H1 (cell line): ENCODE measurements around the gene GPC3. TPM values are rescaled to one million over a fixed set of nuclear protein-coding genes. Genes with fewer than 3 reads are reported as not detected.

Experiments
- CTCF ChIA-PET: fragments of 300-600 bp; sonication (Branson Sonifier 250); formaldehyde crosslinking; loops from one replicate; lab custom pipeline; 2021; ENCODE audit not compliant: partially characterized antibody; lab: Charles Lee
- POLR2A ChIA-PET: fragments of 300-600 bp; sonication (Branson Sonifier 250); formaldehyde crosslinking; loops from one replicate; lab custom pipeline; 2021; ENCODE audit warnings: inconsistent platforms; ENCODE audit not compliant: partially characterized antibody; lab: Charles Lee
- DNase-seq, 2 experiments: peaks; one replicate each; pipeline versions ENCODE4 v3.0.0 to v3.0.0-alpha.2; 2010 to 2022; ENCODE audit warnings: low spot score in 2 of 2, low read depth in 1 of 2, mixed read lengths in 1 of 2
- FAIRE-seq: peaks from 2 replicates; lab custom pipeline; 2011; peaks lifted over from hg19 to GRCh38; lab: Jason Lieb, UNC
- H2AFZ ChIP-seq: 2 replicates; pipeline ENCODE4 v1.8.1; 2012; ENCODE audit warnings: low read length, inconsistent platforms
- H2AK5ac ChIP-seq: 2 replicates; pipeline ENCODE4 v1.6.1; 2013; ENCODE audit warnings: low read depth, low read length
- H2BK120ac ChIP-seq: replicated peaks from 2 replicates; pipeline ENCODE3; 2013; ENCODE audit warnings: low read depth, low read length, inconsistent platforms
- H2BK12ac ChIP-seq: 2 replicates; pipeline ENCODE4 v1.6.1; 2013; ENCODE audit warnings: low read depth, low read length
- H2BK15ac ChIP-seq: 2 replicates; pipeline ENCODE4 v1.6.1; 2013; ENCODE audit warnings: low read length
- H2BK20ac ChIP-seq: 2 replicates; pipeline ENCODE4 v1.6.1; 2013; ENCODE audit warnings: low read length
- H2BK5ac ChIP-seq: 2 replicates; pipeline ENCODE4 v1.6.1; 2013; ENCODE audit warnings: low read depth, low read length
- H3K14ac ChIP-seq: 2 replicates; pipeline ENCODE4 v1.6.1; 2013; ENCODE audit warnings: inconsistent platforms; ENCODE audit not compliant: insufficient read length
- H3K18ac ChIP-seq: 2 replicates; pipeline ENCODE4 v1.6.1; 2013; ENCODE audit warnings: low read length; ENCODE audit errors: extremely low read depth
- H3K23ac ChIP-seq: 2 replicates; pipeline ENCODE4 v1.6.1; 2013; ENCODE audit warnings: inconsistent platforms; ENCODE audit not compliant: insufficient read length
- H3K23me2 ChIP-seq: 2 replicates; pipeline ENCODE4 v1.6.1; 2013; ENCODE audit warnings: low read depth, low read length
- H3K27ac ChIP-seq: 2 replicates; pipeline ENCODE4 v1.6.1; 2011; ENCODE audit warnings: low read depth, low read length, inconsistent platforms
- H3K27me3 ChIP-seq, 4 experiments: replicated peaks in 1 of 4; 1 replicate in 1 of 4; 2 replicates in 3 of 4; pipeline versions ENCODE4 v1.6.1 to v1.8.1; 2011 to 2013; ENCODE audit warnings: low read length in 3 of 4, mild to moderate bottlenecking in 3 of 4, inconsistent platforms in 2 of 4, mixed read lengths in 2 of 4, moderate library complexity in 1 of 4; ENCODE audit not compliant: control insufficient read depth in 3 of 4, insufficient read depth in 3 of 4; ENCODE audit errors: extremely low read depth in 1 of 4
- H3K36me3 ChIP-seq, 4 experiments: 2 replicates each; pipeline versions ENCODE4 v1.6.1 to v1.8.1; 2011 to 2013; ENCODE audit warnings: mild to moderate bottlenecking in 4 of 4, low read length in 3 of 4, moderate library complexity in 2 of 4, control low read depth in 1 of 4, inconsistent platforms in 1 of 4; ENCODE audit not compliant: insufficient read depth in 4 of 4, control insufficient read depth in 2 of 4
- H3K4ac ChIP-seq: replicated peaks from 2 replicates; pipeline ENCODE3; 2013; ENCODE audit warnings: low read length, low read depth, mixed read lengths, inconsistent platforms; ENCODE audit not compliant: insufficient read length
- H3K4me1 ChIP-seq, 4 experiments: replicated peaks in 1 of 4; 1 replicate in 1 of 4; 2 replicates in 3 of 4; pipeline versions ENCODE4 v1.6.1 to v1.8.1; 2011 to 2013; ENCODE audit warnings: low read length in 3 of 4, inconsistent platforms in 2 of 4, mixed read lengths in 1 of 4; ENCODE audit not compliant: insufficient read depth in 4 of 4, control insufficient read depth in 3 of 4
- H3K4me2 ChIP-seq, 2 experiments: 2 replicates each; pipeline versions ENCODE4 v1.6.1 to v1.8.1; 2011 to 2013; ENCODE audit warnings: low read depth in 2 of 2, low read length in 2 of 2, control low read depth in 1 of 2, inconsistent platforms in 1 of 2, mild to moderate bottlenecking in 1 of 2; ENCODE audit not compliant: insufficient read depth in 1 of 2
- H3K4me3 ChIP-seq, 4 experiments: fragments of 200-600, 300-600 bp in 1 of 4; sonication (generic), shearing (Covaris generic), sonication (Bioruptor Twin) in 1 of 4; 2 replicates each; pipeline versions ENCODE4 v1.5.1 to v1.8.1; 2011 to 2016; ENCODE audit warnings: low read length in 4 of 4, low read depth in 3 of 4, control low read depth in 2 of 4, inconsistent platforms in 2 of 4, mild to moderate bottlenecking in 2 of 4, mixed read lengths in 1 of 4, moderate library complexity in 1 of 4; ENCODE audit not compliant: insufficient read depth in 2 of 4; ENCODE audit errors: extremely low read depth in 1 of 4
- H3K56ac ChIP-seq: replicated peaks from 2 replicates; pipeline ENCODE3; 2013; ENCODE audit warnings: low read depth, mild to moderate bottlenecking, mixed read lengths, low read length, inconsistent platforms; ENCODE audit not compliant: insufficient read length
- H3K79me1 ChIP-seq: 2 replicates; pipeline ENCODE4 v1.6.1; 2013; ENCODE audit warnings: low read depth, low read length, control low read depth
- H3K79me2 ChIP-seq, 2 experiments: 2 replicates each; pipeline versions ENCODE4 v1.6.1 to v1.8.1; 2012 to 2013; ENCODE audit warnings: low read length in 2 of 2, mild to moderate bottlenecking in 2 of 2, inconsistent platforms in 1 of 2; ENCODE audit not compliant: insufficient read depth in 2 of 2, control insufficient read depth in 1 of 2
- H3K9ac ChIP-seq, 4 experiments: replicated peaks in 1 of 4; 1 replicate in 1 of 4; 2 replicates in 3 of 4; pipeline versions ENCODE4 v1.6.1 to v1.8.1; 2011 to 2013; ENCODE audit warnings: low read depth in 3 of 4, low read length in 3 of 4, control low read depth in 2 of 4, mild to moderate bottlenecking in 2 of 4, moderate library complexity in 2 of 4, inconsistent platforms in 1 of 4; ENCODE audit errors: extremely low read depth in 1 of 4
- H3K9me3 ChIP-seq, 2 experiments: 2 replicates each; pipeline versions ENCODE4 v1.6.1 to v1.8.1; 2012 to 2013; ENCODE audit warnings: mild to moderate bottlenecking in 2 of 2, moderate library complexity in 2 of 2, control low read depth in 1 of 2, inconsistent platforms in 1 of 2, low read depth in 1 of 2, low read length in 1 of 2, mixed read lengths in 1 of 2; ENCODE audit not compliant: insufficient read depth in 2 of 2
- H4K20me1 ChIP-seq, 2 experiments: replicated peaks in 1 of 2; 2 replicates each; pipeline versions ENCODE3 to v1.8.1; 2011 to 2013; ENCODE audit warnings: inconsistent platforms in 2 of 2, low read length in 2 of 2, mild to moderate bottlenecking in 1 of 2; ENCODE audit not compliant: insufficient read depth in 2 of 2, control insufficient read depth in 1 of 2
- H4K5ac ChIP-seq: 2 replicates; pipeline ENCODE4 v1.6.1; 2013; ENCODE audit warnings: low read length, low read depth, mixed read lengths, inconsistent platforms; ENCODE audit not compliant: insufficient read length
- H4K8ac ChIP-seq: 2 replicates; pipeline ENCODE4 v1.8.0; 2013; ENCODE audit warnings: mild to moderate bottlenecking, moderate library complexity, low read length, inconsistent platforms; ENCODE audit not compliant: insufficient read depth; ENCODE audit errors: extremely low read depth
- H4K91ac ChIP-seq: replicated peaks from 2 replicates; pipeline ENCODE3; 2013; ENCODE audit warnings: low read length, mixed read lengths, inconsistent platforms; ENCODE audit not compliant: insufficient read length
- ATF2 ChIP-seq: IDR thresholded peaks from 2 replicates; pipeline ENCODE4 v1.6.1; 2012; ENCODE audit warnings: low read length, inconsistent platforms
- BACH1 ChIP-seq: IDR thresholded peaks from 2 replicates; pipeline ENCODE4 v1.6.1; 2012; ENCODE audit warnings: low read length, improper control_type of control experiment
- CBX5 ChIP-seq: fragments of 300-800, 300-1000 bp; sonication (generic); IDR thresholded peaks from 2 replicates; pipeline ENCODE4 v1.7.1; 2016; ENCODE audit warnings: antibody characterized with exemption, low read length, low read depth
- CHD1 ChIP-seq: IDR thresholded peaks from 2 replicates; pipeline ENCODE4 v1.6.1; 2012; ENCODE audit warnings: low read depth, low read length, improper control_type of control experiment
- KDM1A ChIP-seq: fragments of 200-600, 300-600 bp; sonication (generic); IDR thresholded peaks from 2 replicates; pipeline ENCODE4 v1.7.1; 2016; ENCODE audit warnings: mild to moderate bottlenecking, low read length, borderline replicate concordance
- MAX ChIP-seq: IDR thresholded peaks from 2 replicates; pipeline ENCODE4 v1.6.1; 2012; ENCODE audit warnings: inconsistent platforms
- PHF8 ChIP-seq: fragments of 200-600 bp; sonication (generic); conservative IDR thresholded peaks from 2 replicates; pipeline ENCODE4 v1.7.1; 2012; ENCODE audit warnings: low read depth, mild to moderate bottlenecking, inconsistent platforms, low read length, moderate library complexity
- POLR2A ChIP-seq, 2 experiments: IDR thresholded peaks; 1 replicate in 1 of 2; 2 replicates in 1 of 2; pipeline ENCODE4 v1.6.1; 2011; ENCODE audit warnings: low read depth in 2 of 2, low read length in 2 of 2, mild to moderate bottlenecking in 2 of 2; ENCODE audit errors: control extremely low read depth in 1 of 2
- SP1 ChIP-seq: IDR thresholded peaks from 2 replicates; pipeline ENCODE4 v1.6.1; 2011; ENCODE audit warnings: low read depth, low read length
- SP2 ChIP-seq: IDR thresholded peaks from 2 replicates; pipeline ENCODE4 v1.6.1; 2012; ENCODE audit warnings: mild to moderate bottlenecking, low read length, inconsistent platforms
- SRF ChIP-seq: IDR thresholded peaks from 2 replicates; pipeline ENCODE4 v1.6.1; 2011; ENCODE audit warnings: mild to moderate bottlenecking, low read depth, low read length, moderate library complexity
- TEAD4 ChIP-seq: IDR thresholded peaks from 2 replicates; pipeline ENCODE4 v1.6.1; 2012; ENCODE audit warnings: low read depth, low read length, inconsistent platforms, mixed read lengths
- WGBS, 2 experiments: shearing (Covaris generic) in 1 of 2; methylation state at CpG; one replicate each; pipeline versions ENCODE4 v1.1.6 to v1.1.7; 2013 to 2015; ENCODE audit warnings: low lambda C conversion rate in 2 of 2, mixed read lengths in 2 of 2, inconsistent platforms in 1 of 2, low coverage in 1 of 2, missing lambda C conversion rate in 1 of 2; ENCODE audit not compliant: insufficient replicate concordance in 2 of 2, insufficient coverage in 1 of 2, insufficient read length in 1 of 2; ENCODE audit errors: extremely low coverage in 1 of 2, missing lambda C conversion rate in 1 of 2; 5-methylcytosine and 5-hydroxymethylcytosine counted together
- polyA plus RNA-seq, 7 experiments: library from polyadenylated mRNA; depleted of rRNA in 3 of 7; stranded (reverse) in 5 of 7; unstranded in 2 of 7; fragments of >200 nt in 5 of 7; fragments of 200-250 nt in 2 of 7; gene quantifications; 1 replicate in 5 of 7; 2 replicates in 1 of 7; 4 replicates in 1 of 7; pipeline versions ENCODE4 v1.2.1 to v1.2.3, GENCODE V29; 2011 to 2013; ENCODE audit warnings: missing spikeins in 2 of 7, mixed read lengths in 2 of 7
- total RNA-seq: library from RNA; stranded (reverse); fragmentation: NEBNext Ultra II Directional; extraction: Animal tissue kit (Norgen Biotek cat#: 25700); gene quantifications from 2 replicates; pipeline ENCODE4 v1.2.1, GENCODE V29; 2021

The GPC3 gene
- total and polyA plus RNA-seq, 2 of the 8 experiments (the other 6 are each of a cell fraction or from before 2014, with no cell fraction given), result 64.8 to 71.9 TPM

DNA sequence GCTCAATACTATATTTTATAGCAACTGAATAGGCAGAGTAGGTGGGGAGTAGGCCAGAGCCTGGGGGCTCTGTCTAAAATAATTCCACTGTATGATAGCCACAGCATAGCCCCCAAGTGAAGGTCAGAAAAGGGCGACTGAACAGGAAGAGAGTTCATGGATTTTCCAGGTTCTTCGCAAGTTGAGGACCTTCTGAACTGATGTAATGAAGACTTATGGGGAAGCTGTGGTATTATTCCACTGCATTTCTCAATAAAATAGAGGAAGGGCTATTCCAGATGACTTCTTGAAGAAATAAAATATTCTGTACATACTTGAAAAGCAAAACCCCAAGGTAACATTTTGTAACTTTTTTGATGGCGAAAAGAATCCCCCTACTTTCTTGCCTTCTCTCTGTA, 338.7 kb downstream of the GPC3 start:
- H3K79me2 ChIP-seq, result no peaks in the 10 kb centered on the region
- H3K4me3 ChIP-seq, result no peak overlapping the region
- POLR2A ChIA-PET, result no interaction called here
- DNase-seq, result no peak
- no peak overlapping the region for H3K56ac ChIP-seq
- peaks cover 0 to 20% (median 7%) of the 10 kb centered on the region in 4 experiments; a peak in 5 of 7 replicates for H3K4me1 ChIP-seq
- no peak overlapping the region for H2BK120ac ChIP-seq
- H2BK12ac ChIP-seq, result no peak overlapping the region
- no peak overlapping the region for H3K18ac ChIP-seq
- no peak overlapping the region for H3K23ac ChIP-seq
- H3K9ac ChIP-seq, result no peak overlapping the region
- no peak overlapping the region for H4K5ac ChIP-seq
- TF ChIP-seq PHF8 (no peak), TEAD4 (no peak), SP1 (no peak), BACH1 (no peak), SRF (no peak), CHD1 (no peak), POLR2A (IDR thresholded peaks at IDR 0.05; ENCODE audit: control extremely low read depth in 1 of 2, low read depth in 2 of 2, low read length in 2 of 2) (no peak), MAX (no peak), KDM1A (no peak), CBX5 (no peak), SP2 (no peak), ATF2 (no peak)
- TF ChIP-seq, all 59 proteins: peak for 0
- FAIRE-seq, result no peak
- H3K4me2 ChIP-seq, result no peak overlapping the region
- H4K8ac ChIP-seq, result no peak overlapping the region
- no peak overlapping the region for H2BK20ac ChIP-seq
- H3K23me2 ChIP-seq, result no peaks in the 10 kb centered on the region
- no peaks in the 10 kb centered on the region for H3K36me3 ChIP-seq
- H3K27ac ChIP-seq, result no peak overlapping the region
- H2BK5ac ChIP-seq, result no peak overlapping the region
- H3K27me3 ChIP-seq, result no peaks in the 10 kb centered on the region
- H3K14ac ChIP-seq, result no peak overlapping the region
- no peaks in the 10 kb centered on the region for H4K20me1 ChIP-seq
- H3K79me1 ChIP-seq, result no peaks in the 10 kb centered on the region
- no peak overlapping the region for H4K91ac ChIP-seq
- no peak overlapping the region for H3K4ac ChIP-seq
- CTCF ChIA-PET, result no interaction called here
- H3K9me3 ChIP-seq, result no peaks in the 10 kb centered on the region
- H2AK5ac ChIP-seq, result no peak overlapping the region
- H2BK15ac ChIP-seq, result no peak overlapping the region
- H2AFZ ChIP-seq, result no peak overlapping the region
- 79% methylated on average over 3 of the region's 3 CpGs; no CpG with 5 or more reads in 1 of the 2 experiments for WGBS, 2 experiments
